ENCODE results near the gene KLK2. TPM values are rescaled to one million over a fixed set of nuclear protein-coding genes. Genes with fewer than 3 reads are reported as not detected.

Gene KLK2
- total and polyA plus RNA-seq, 5 donors from 2014 or later, result not detected

- no peak overlapping the region for H3K4me3 Mint-ChIP-seq
- peaks cover 2% of the 10 kb centered on the region for H3K27me3 ChIP-seq (ENCODE audit: control insufficient read depth, insufficient read depth, low read length)
- H3K4me1 ChIP-seq (ENCODE audit: control insufficient read depth, insufficient read depth, low read length, poor library complexity, severe bottlenecking), result no peaks in the 10 kb centered on the region
- H3K9me3 ChIP-seq (ENCODE audit: control insufficient read depth in 2 of 2, low read length in 2 of 2), result no peaks in the 10 kb centered on the region
- no peak overlapping the region for H3K27ac Mint-ChIP-seq
- H3K36me3 Mint-ChIP-seq, result no peaks in the 10 kb centered on the region
- H3K36me3 ChIP-seq (ENCODE audit: control insufficient read depth, insufficient read depth, low read length), result no peaks in the 10 kb centered on the region
- no peak for ATAC-seq (ENCODE audit: low read depth in 2 of 2)
- H3K4me1 Mint-ChIP-seq, result no peaks in the 10 kb centered on the region
- H3K4me3 ChIP-seq (ENCODE audit: low read depth, low read length), result no peak overlapping the region
- peaks cover 18% of the 10 kb centered on the region for H3K27me3 Mint-ChIP-seq
- no peaks in the 10 kb centered on the region for H3K9me3 Mint-ChIP-seq
- DNase-seq, result no peak
- H3K27ac ChIP-seq (ENCODE audit: insufficient read depth, low read length, poor library complexity, severe bottlenecking), result no peak overlapping the region
These were observed 2.7 kb upstream of the KLK2 start for GRCh38 chr19:50870417-50871089.

DNA sequence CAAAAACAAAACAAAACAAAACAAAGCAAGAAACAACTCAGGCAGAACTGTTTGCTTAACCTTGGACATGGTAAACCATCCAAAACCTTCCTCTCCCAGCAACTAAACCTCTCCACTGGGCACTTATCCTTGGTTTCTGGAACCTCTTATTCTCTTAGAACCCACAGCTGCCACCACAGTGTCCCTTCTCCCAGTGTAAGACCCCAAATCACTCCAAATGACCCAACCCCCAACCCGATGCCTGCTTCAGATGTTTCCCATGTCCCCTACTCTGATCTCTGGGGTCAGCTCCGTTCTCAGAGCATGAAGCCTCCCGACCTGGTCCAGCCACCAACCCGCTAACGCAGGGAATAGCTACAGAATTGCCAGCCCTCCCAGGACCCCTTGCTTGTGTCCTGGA, 972 bp downstream of the KLK2 start:
- Mint-ChIP-seq H3K27me3 (peaks cover 5% of the 10 kb centered on the region), H3K36me3 (no peaks in the 10 kb centered on the region), H3K4me1 (peaks cover 0 to 5% (median 0%) of the 10 kb centered on the region in 4 donors), H3K9me3 (no peaks in the 10 kb centered on the region), H3K27ac (no peak overlapping the region), H3K4me3 (no peak overlapping the region)
- Histone ChIP-seq H3K4me1 (ENCODE audit: control insufficient read depth, insufficient read depth, low read length, poor library complexity, severe bottlenecking) (no peaks in the 10 kb centered on the region), H3K4me3 (ENCODE audit: low read depth, low read length) (no peak overlapping the region), H3K9me3 (ENCODE audit: control insufficient read depth in 2 of 2, low read length in 2 of 2) (no peaks in the 10 kb centered on the region), H3K27ac (ENCODE audit: insufficient read depth, low read length, poor library complexity, severe bottlenecking) (no peak overlapping the region), H3K36me3 (ENCODE audit: control insufficient read depth, insufficient read depth, low read length) (no peaks in the 10 kb centered on the region), H3K27me3 (ENCODE audit: control insufficient read depth, insufficient read depth, low read length) (no peaks in the 10 kb centered on the region)
- ATAC-seq (ENCODE audit: low read depth in 2 of 2), result no peak
- DNase-seq, result no peak

DNA sequence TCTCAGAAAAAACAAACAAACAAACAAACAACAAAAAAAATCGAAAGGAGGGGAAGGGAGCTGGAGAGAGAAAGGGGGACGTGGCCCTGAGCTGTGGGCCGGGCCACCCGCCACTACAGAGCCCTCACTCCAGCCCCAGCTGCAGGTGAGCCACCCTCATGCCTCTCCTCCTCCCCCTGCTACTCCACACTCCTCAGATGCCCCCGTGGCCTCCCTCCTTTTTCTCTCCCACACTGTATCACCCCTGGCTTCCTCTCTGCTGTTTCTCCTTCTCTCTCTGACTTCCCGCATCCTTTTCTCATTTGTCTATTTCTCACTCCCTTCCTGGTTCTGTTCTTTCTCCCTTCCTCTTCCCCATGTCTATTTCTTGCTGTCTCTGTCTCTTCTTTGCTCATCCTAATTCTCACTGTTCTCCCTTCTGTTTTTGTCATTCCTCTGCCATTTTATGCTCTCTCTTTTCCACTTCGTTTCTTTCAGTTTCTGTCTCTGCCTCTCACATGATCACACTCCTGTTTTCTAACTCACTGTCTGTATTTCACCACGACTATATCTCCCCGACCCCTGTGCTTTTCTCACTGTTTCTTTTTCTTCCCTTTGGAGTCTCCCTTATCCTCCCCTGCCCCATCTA, 2.7 kb downstream of the KLK2 start:
- ATAC-seq (ENCODE audit: low read depth in 2 of 2), result no peak
- Mint-ChIP-seq H3K4me1 (peaks cover 0 to 5% (median 0%) of the 10 kb centered on the region in 4 donors), H3K36me3 (no peaks in the 10 kb centered on the region), H3K9me3 (no peaks in the 10 kb centered on the region), H3K27me3 (peaks cover 10% of the 10 kb centered on the region), H3K4me3 (no peak overlapping the region), H3K27ac (no peak overlapping the region)
- DNase-seq, result no peak
- H3K36me3 ChIP-seq (ENCODE audit: control insufficient read depth, insufficient read depth, low read length), result no peaks in the 10 kb centered on the region
- H3K4me3 ChIP-seq (ENCODE audit: low read depth, low read length), result no peak overlapping the region
- no peaks in the 10 kb centered on the region for H3K9me3 ChIP-seq (ENCODE audit: control insufficient read depth in 2 of 2, low read length in 2 of 2)
- peaks cover 3% of the 10 kb centered on the region for H3K27me3 ChIP-seq (ENCODE audit: control insufficient read depth, insufficient read depth, low read length)
- H3K4me1 ChIP-seq (ENCODE audit: control insufficient read depth, insufficient read depth, low read length, poor library complexity, severe bottlenecking), result no peaks in the 10 kb centered on the region
- no peak overlapping the region for H3K27ac ChIP-seq (ENCODE audit: insufficient read depth, low read length, poor library complexity, severe bottlenecking)

DNA sequence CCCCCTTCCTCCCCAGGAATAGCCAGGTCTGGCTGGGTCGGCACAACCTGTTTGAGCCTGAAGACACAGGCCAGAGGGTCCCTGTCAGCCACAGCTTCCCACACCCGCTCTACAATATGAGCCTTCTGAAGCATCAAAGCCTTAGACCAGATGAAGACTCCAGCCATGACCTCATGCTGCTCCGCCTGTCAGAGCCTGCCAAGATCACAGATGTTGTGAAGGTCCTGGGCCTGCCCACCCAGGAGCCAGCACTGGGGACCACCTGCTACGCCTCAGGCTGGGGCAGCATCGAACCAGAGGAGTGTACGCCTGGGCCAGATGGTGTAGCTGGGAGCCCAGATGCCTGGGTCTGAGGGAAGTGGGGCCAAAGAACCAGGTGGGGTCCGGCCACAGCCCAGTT, 3.2 kb downstream of the KLK2 start:
- Mint-ChIP-seq H3K36me3 (no peaks in the 10 kb centered on the region), H3K27me3 (peaks cover 10% of the 10 kb centered on the region), H3K4me1 (peaks cover 0 to 5% (median 0%) of the 10 kb centered on the region in 4 donors), H3K27ac (no peak overlapping the region), H3K9me3 (no peaks in the 10 kb centered on the region), H3K4me3 (no peak overlapping the region)
- Histone ChIP-seq H3K36me3 (ENCODE audit: control insufficient read depth, insufficient read depth, low read length) (no peaks in the 10 kb centered on the region), H3K9me3 (ENCODE audit: control insufficient read depth in 2 of 2, low read length in 2 of 2) (no peaks in the 10 kb centered on the region), H3K4me3 (ENCODE audit: low read depth, low read length) (no peak overlapping the region), H3K27me3 (ENCODE audit: control insufficient read depth, insufficient read depth, low read length) (peaks cover 3% of the 10 kb centered on the region), H3K27ac (ENCODE audit: insufficient read depth, low read length, poor library complexity, severe bottlenecking) (no peak overlapping the region), H3K4me1 (ENCODE audit: control insufficient read depth, insufficient read depth, low read length, poor library complexity, severe bottlenecking) (no peaks in the 10 kb centered on the region)
- ATAC-seq (ENCODE audit: low read depth in 2 of 2) (no peak), DNase-seq (no peak)

- H3K36me3 Mint-ChIP-seq, result no peaks in the 10 kb centered on the region
- peaks cover 15% of the 10 kb centered on the region for H3K27me3 Mint-ChIP-seq
- Histone ChIP-seq H3K4me1 (ENCODE audit: control insufficient read depth, insufficient read depth, low read length, poor library complexity, severe bottlenecking) (no peaks in the 10 kb centered on the region), H3K36me3 (ENCODE audit: control insufficient read depth, insufficient read depth, low read length) (no peaks in the 10 kb centered on the region), H3K27ac (ENCODE audit: insufficient read depth, low read length, poor library complexity, severe bottlenecking) (no peak overlapping the region), H3K4me3 (ENCODE audit: low read depth, low read length) (no peak overlapping the region), H3K9me3 (ENCODE audit: control insufficient read depth in 2 of 2, low read length in 2 of 2) (no peaks in the 10 kb centered on the region), H3K27me3 (ENCODE audit: control insufficient read depth, insufficient read depth, low read length) (peaks cover 3% of the 10 kb centered on the region)
- no peaks in the 10 kb centered on the region for H3K9me3 Mint-ChIP-seq
- ATAC-seq (ENCODE audit: low read depth in 2 of 2) (no peak), DNase-seq (no peak)
- no peak overlapping the region for H3K4me3 Mint-ChIP-seq
- H3K27ac Mint-ChIP-seq, result no peak overlapping the region
- H3K4me1 Mint-ChIP-seq, result peaks cover 0 to 5% (median 0%) of the 10 kb centered on the region in 4 donors
These were observed 4.1 kb downstream of the KLK2 start for GRCh38 chr19:50877338-50877737.

DNA sequence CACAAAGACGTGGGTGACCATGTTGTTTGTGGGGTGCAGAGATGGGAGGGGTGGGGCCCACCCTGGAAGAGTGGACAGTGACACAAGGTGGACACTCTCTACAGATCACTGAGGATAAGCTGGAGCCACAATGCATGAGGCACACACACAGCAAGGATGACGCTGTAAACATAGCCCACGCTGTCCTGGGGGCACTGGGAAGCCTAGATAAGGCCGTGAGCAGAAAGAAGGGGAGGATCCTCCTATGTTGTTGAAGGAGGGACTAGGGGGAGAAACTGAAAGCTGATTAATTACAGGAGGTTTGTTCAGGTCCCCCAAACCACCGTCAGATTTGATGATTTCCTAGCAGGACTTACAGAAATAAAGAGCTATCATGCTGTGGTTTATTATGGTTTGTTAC, 5.6 kb downstream of the KLK2 start:
- Mint-ChIP-seq H3K36me3 (no peaks in the 10 kb centered on the region), H3K27me3 (peaks cover 10% of the 10 kb centered on the region), H3K4me1 (peaks cover 0 to 5% (median 0%) of the 10 kb centered on the region in 4 donors), H3K27ac (no peak overlapping the region), H3K9me3 (no peaks in the 10 kb centered on the region), H3K4me3 (no peak overlapping the region)
- Histone ChIP-seq H3K4me3 (ENCODE audit: low read depth, low read length) (no peak overlapping the region), H3K36me3 (ENCODE audit: control insufficient read depth, insufficient read depth, low read length) (no peaks in the 10 kb centered on the region), H3K27ac (ENCODE audit: insufficient read depth, low read length, poor library complexity, severe bottlenecking) (no peak overlapping the region), H3K4me1 (ENCODE audit: control insufficient read depth, insufficient read depth, low read length, poor library complexity, severe bottlenecking) (no peaks in the 10 kb centered on the region), H3K27me3 (ENCODE audit: control insufficient read depth, insufficient read depth, low read length) (peaks cover 3% of the 10 kb centered on the region), H3K9me3 (ENCODE audit: control insufficient read depth in 2 of 2, low read length in 2 of 2) (no peaks in the 10 kb centered on the region)
- no peak for ATAC-seq (ENCODE audit: low read depth in 2 of 2)
- DNase-seq, result no peak

GRCh38 chr19:50880241-50880640, 7.0 kb downstream of the KLK2 start:
- peaks cover 3% of the 10 kb centered on the region for H3K27me3 ChIP-seq (ENCODE audit: control insufficient read depth, insufficient read depth, low read length)
- ATAC-seq (ENCODE audit: low read depth in 2 of 2) (no peak), DNase-seq (no peak)
- no peaks in the 10 kb centered on the region for H3K4me1 ChIP-seq (ENCODE audit: control insufficient read depth, insufficient read depth, low read length, poor library complexity, severe bottlenecking)
- Mint-ChIP-seq H3K9me3 (no peaks in the 10 kb centered on the region), H3K27me3 (peaks cover 10% of the 10 kb centered on the region), H3K4me3 (no peak overlapping the region), H3K27ac (no peak overlapping the region), H3K36me3 (no peaks in the 10 kb centered on the region), H3K4me1 (peaks cover 0 to 5% (median 0%) of the 10 kb centered on the region in 4 donors)
- H3K9me3 ChIP-seq (ENCODE audit: control insufficient read depth in 2 of 2, low read length in 2 of 2), result no peaks in the 10 kb centered on the region
- no peak overlapping the region for H3K27ac ChIP-seq (ENCODE audit: insufficient read depth, low read length, poor library complexity, severe bottlenecking)
- H3K36me3 ChIP-seq (ENCODE audit: control insufficient read depth, insufficient read depth, low read length), result no peaks in the 10 kb centered on the region
- no peak overlapping the region for H3K4me3 ChIP-seq (ENCODE audit: low read depth, low read length)

- H3K4me3 Mint-ChIP-seq, result no peak overlapping the region
- H3K4me1 ChIP-seq (ENCODE audit: control insufficient read depth, insufficient read depth, low read length, poor library complexity, severe bottlenecking), result no peaks in the 10 kb centered on the region
- H3K9me3 ChIP-seq (ENCODE audit: control insufficient read depth in 2 of 2, low read length in 2 of 2), result no peaks in the 10 kb centered on the region
- H3K36me3 Mint-ChIP-seq, result no peaks in the 10 kb centered on the region
- H3K27ac Mint-ChIP-seq, result no peak overlapping the region
- H3K27ac ChIP-seq (ENCODE audit: insufficient read depth, low read length, poor library complexity, severe bottlenecking), result no peak overlapping the region
- H3K4me3 ChIP-seq (ENCODE audit: low read depth, low read length), result no peak overlapping the region
- no peak for DNase-seq
- no peaks in the 10 kb centered on the region for H3K36me3 ChIP-seq (ENCODE audit: control insufficient read depth, insufficient read depth, low read length)
- ATAC-seq (ENCODE audit: low read depth in 2 of 2), result no peak
- H3K27me3 ChIP-seq (ENCODE audit: control insufficient read depth, insufficient read depth, low read length), result peaks cover 3% of the 10 kb centered on the region
- H3K27me3 Mint-ChIP-seq, result peaks cover 10% of the 10 kb centered on the region
- peaks cover 0 to 5% (median 0%) of the 10 kb centered on the region in 4 donors for H3K4me1 Mint-ChIP-seq
- peaks cover 0 to 2% (median 0%) of the 10 kb centered on the region in 7 donors for H3K9me3 Mint-ChIP-seq
These were observed 8.9 kb downstream of the KLK2 start for GRCh38 chr19:50882188-50882587.
